Cardiac septum (tissue), 1 donor: ENCODE data around the gene FAM20C. TPM values are rescaled to one million over a fixed set of nuclear protein-coding genes. Genes with fewer than 3 reads are reported as not detected.

Source experiments
- DNase-seq: peaks from one replicate; pipeline ENCODE4 v3.0.0-alpha.2; 2020; ENCODE audit warnings: low spot score
- intact Hi-C: fragments of 100-400 bp; cut with DNase I; formaldehyde crosslinking; loops from one replicate; pipeline ENCODE4 v1.14.0; 2022
- total RNA-seq: library from RNA; stranded (reverse); fragmentation: NEBNext Ultra II Directional; extraction: Animal tissue kit (Norgen Biotek cat#: 25700); gene quantifications from one replicate; pipeline ENCODE4 v1.2.1, GENCODE V29; 2021
- donor health status: DM: no; HTN: no; CAD: no.

Gene FAM20C
- total RNA-seq, 1 donor from 2014 or later = 30.2 TPM

DNA sequence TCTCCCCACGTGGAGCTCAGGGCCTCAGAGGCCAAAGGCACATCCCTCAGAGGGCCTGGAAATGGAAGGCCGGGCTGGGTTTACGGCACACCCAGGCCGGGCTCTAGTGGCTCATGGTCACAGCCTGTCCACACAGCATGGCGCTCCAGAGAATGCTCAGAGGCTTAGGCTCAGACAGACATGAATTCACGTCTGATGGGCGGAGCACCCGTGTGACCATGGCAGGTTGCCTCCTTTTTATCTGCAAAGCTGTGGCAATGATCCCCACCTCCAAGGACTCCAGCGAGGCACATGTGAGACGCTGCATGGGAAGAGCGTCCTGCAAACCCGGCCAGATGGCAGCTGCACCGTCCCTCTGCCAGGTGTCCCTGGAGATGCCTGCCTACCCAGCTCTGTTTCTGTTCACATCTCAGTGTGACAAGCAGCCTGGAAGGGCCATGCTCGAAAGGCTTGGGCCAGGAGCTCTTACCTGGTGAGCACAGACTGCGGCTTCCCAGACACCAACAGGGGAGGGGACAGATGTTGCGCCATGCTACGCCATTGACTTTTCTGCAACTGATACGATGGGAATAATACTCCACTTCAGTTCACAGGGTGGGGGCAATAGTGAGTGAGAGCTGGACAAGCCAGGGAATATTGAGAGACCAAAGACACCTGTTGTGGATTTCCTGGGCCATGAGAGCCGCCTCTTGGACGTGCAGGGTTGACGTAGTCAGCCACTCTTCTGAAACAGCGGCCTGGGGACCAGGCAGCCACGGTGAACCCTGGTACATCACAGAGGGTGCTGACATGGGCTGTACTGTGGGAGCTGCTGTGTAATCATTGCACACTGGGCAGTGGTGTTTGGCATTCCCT, 34.4 kb upstream of the FAM20C start:
- DNase-seq = no peak
- intact Hi-C loops = no loop called here

DNA sequence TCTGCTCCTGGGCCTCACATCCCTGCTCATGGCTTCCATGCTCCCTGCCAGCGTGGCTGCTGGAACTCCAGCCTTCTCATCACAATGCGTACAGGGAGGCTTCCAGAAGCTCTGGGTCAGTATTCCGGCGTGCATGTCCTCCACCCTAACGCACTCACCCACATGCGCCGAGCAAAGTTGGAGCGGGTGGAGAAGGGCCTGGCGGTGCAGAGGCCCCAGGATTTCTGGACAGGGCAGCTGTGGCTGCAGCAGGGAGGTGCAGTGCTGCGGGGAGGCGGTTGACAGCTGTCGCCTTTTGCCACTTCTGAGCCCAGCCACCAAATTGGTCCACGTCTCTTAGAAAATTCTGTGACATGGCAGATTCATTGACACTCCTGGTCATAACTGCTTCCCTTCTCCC, 33.6 kb upstream of the FAM20C start:
- DNase-seq = no peak

DNA sequence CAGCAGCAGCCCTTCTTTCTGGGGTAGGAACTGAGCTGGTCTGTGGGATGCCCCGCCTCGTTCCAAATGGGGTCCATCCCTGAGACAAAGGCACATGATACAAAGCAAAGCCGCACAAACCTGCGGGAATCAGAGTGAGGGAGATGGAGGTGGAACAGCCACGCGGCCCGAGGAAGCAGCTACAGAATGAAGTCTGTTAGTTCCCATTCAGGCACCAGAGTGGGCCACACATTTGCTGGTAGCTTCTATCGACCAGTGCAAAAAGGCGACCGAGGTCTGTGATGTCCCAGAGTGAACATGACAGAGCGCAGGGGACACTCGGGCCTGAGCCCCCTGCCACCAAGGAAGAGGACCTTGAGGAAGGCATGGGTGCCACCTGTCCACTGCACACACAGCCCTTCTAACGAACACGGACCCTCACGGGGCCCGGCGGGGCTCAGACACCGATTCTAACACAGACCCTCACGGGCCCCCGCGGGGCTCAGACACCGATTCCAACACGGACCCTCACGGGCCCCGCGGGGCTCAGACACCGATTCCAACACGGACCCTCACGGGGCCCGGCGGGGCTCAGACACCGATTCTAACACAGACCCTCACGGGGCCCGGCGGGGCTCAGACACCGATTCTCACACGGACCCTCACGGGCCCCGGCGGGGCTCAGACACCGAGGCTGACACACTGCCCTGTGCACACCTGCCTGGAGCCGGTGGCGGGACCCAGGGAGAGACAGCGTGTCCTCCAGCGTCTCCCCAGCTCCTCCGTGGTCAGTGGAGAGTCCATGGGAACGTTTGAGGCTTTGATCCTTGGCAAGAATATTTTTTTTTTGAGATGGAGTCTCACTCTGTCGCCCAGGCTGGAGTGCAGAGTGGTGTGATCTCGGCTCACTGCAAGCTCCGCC, 32.8 kb upstream of the FAM20C start:
- intact Hi-C loops = no loop called here

More for the DNA sequence above, 33.6 kb upstream of the FAM20C start:
- intact Hi-C loops = no loop called here

DNA sequence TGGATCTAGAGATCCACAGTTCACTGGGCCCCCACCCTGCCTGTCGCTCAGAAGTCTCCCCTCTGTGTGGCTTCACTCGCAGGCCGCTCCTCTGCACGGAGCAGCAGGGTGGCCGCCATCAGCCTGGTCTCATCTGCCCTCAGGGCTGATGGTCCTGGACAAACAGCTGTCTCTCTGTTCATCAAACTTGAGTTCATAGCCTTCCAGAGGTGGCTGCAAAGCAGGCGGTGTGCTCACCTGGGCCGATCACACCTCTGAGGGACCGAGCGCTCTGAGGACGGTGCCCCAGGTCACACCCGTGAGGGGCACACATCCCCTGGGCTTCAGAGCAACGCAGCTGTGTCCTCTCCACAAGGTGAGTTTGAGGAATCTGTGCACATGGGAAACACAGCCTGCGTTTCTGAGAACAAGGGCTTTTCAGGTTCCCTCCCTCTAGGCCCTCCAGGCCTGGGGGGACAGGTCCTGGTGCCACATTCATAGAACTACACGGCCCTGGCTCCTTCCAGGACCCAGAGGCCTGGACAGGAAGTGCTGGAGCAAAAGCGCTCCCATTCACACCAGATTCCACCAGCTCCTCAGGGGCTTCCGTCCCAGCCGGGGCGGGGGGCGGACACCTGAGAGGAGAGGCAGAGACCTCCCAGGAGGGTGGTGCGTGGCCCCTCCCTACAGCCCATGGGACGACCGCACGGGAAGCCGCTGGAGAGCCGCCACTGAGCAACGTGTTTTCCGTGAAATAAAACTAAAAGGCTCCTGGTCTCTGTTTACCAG, 31.2 kb upstream of the FAM20C start:
- no peak for DNase-seq
- intact Hi-C loops = no loop called here

More for the DNA sequence above, 32.8 kb upstream of the FAM20C start:
- no peak for DNase-seq

DNA sequence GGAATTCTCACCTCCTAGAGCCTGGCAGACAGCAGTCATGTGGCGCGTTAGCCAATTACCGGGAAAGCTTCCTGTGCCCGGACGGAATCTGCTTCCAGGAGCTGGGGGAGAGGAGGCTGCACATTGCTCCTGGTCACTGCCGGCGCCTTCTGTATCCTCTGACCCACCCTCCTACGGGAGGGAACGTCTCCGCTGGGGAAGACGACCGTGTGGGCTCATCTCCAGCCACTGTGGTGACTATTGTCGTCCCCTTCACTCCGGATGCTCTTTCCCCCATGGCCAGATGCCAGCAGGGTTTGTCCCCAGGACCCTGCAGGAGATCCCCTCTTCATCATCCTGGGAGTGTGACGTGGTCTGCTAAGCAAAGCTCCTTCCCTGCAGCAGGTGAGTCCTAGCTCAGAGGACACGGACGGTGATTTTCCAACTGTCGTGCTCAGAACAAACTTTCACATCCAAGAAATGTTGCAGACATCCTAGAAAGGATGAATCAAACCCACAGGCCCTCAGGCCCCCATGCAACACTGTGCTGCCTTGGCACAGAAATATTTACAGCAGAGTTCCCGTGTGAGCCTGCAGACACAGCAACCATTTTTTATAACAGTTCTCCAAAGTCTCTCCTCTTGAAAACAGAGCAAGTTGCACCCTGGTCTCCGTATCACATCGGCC, 29.6 kb upstream of the FAM20C start:
- DNase-seq = no peak
- intact Hi-C loops = no loop called here

DNA sequence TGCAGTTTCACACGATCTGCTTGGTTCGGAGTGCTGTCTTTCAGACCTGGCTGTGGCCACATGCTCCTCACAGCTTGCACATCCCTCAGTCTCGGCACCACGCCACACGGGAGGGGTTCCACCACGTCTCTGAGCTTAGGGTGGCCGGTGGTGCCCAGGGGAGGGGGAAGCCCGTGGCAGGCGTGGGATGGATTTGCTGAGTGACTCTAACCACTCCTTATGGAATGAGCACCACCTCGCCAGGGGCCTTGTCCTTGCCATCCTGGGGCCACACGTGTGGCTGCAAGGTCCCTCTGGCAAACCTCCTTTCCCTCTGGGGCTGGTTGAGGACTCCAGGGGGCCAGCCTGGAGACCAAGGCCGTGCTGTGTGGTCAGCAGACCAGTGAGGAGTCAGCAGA, 29.1 kb upstream of the FAM20C start:
- DNase-seq = no peak
- intact Hi-C loops = no loop called here

DNA sequence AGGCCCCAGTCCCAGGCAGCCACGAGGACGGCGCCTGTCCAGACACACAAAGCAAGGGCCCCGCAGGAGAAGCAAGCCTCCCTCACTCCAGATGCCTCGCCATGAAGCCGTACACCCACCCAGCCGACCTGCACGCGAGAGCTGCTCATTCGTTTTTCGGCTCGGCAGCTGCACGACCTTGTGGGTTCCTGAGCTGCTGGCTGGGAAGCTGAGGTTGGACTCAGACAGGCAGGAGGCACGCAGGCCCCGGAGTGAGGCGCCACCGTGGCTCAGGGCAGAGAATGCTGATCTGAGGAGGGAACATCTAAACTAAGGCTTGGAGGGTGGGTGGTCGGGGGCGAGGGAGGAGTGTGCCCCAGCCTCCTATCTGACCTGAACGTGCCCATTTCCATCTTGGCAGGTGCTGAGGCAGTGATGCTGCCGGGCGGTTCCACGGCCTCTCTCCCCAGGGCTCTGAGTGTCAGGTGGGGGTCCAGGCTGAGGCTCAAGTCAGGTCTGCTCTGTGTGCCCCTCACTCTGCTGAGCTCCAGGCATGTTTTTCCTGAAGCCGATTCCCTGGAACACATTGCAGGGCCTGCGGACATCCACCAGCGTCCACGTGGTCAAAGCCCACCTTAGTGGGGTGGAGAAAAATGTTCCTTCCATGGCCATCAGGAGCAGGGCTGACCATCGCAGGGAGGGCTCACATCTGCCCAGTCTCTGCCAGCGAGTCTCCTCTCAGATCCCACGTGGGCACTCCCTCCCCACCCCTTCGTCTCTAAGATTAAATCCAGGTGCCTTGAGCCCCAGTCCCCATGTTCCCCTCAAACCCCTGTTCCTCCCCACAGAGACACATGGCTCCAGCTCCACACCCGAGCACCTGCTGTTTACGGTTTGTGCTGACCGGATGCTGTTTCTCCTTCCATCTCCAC, 28.1 kb upstream of the FAM20C start:
- DNase-seq = no peak
- intact Hi-C loops = no loop called here

DNA sequence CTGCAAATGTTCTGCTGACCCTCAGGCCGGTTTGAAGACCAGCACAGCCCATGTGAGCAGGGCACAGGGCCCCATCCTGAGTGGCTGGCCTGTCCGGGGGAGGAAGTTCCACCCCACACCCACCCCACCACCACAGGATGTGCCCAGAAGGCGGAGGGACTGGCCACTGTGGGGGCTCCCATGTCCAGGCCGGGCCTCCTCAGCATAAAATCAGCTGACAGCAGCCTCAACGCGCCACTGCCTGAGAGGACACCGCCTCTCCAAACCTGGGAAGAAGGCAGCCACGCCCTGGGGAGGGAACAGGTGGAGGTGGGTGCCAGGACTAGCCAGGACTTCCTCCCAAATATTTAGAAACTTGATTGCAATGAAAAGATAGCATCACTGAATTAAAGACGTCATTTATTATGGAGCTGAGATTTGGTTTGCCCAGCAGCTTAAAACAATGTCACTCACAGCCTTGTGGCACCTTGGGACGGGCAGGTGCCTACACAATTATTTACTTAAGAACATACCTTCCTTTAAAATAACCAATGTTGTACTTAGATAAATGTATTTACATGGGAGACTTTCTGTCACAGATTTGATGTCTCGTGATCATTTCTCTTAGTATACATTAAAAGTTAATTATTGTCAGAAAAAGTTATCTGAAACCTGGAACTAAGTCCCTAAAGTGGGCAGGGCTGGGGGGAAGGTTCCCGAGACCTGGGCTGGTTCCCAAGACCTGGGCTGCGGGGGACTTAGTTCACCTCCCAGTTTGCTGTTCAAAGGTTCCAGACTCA, 27.3 kb upstream of the FAM20C start:
- no peak for DNase-seq
- intact Hi-C loops = no loop called here

DNA sequence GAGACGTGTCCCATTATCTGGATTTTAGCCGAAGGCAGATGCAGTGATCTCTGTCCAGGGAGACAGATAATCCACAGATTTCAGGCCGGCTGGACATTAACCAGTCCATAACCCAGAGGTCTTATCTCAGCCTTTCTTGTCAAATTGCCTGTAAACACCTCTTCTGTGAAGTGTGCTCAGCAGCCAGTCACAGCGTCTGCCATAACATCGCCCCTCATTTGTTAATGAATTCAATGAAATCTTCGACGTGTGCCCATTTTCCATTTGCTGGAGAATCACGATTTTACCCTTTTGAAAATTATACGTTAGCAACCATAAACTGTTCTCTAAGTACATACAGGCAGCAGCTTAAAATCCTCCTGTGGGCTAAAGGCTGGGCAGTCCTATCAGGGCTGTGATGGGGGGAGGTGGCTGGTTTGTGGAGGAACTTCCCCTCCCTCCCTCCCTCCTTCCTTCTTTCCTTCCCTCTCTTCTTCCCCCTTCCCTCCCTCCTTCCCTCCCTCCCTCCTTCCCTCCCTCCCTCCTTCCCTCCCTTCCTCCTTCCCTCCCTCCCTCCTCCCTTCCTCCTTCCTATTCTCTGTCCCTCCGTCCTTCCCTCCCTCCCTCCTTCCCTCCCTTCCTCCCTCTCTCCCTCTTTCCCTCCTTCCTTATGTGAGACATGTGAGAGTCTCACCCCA, 26.6 kb upstream of the FAM20C start:
- intact Hi-C loops = no loop called here
- DNase-seq = no peak

DNA sequence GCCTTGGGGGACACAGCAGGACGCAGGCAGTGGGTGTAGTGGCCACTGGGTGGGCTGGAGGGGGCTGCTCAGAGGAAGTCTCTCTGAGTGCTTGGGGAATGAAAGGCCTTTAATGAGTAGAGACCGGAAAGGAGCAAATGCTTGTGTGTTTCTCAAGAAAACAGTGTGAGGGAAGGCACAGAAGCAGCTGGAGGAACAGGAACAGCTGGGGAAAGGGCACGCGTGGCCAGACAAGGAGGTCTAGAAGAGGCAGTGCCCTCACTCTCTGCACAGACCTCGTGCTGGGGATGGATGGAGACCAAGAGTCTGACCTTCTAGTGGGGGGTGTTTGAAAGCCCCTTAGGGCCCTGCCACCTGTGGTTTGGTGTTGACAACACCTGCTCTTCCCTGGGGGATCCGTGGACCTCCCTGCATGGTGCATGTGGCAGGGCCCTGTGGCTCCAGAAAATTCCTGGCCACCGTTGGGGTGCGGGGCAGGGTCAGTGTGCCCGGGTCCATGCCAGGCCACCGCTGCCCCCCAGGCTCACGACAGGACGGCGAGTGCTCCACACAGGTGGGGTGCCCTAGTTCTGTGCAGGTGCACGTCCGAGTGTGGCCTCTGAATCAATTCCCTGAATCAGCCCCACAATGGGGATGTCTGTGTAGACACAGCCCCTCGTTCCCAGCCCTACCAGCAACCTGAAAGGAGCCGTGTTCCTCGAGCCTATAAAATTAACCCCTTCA, 25.9 kb upstream of the FAM20C start:
- intact Hi-C loops = no loop called here
- DNase-seq = no peak

DNA sequence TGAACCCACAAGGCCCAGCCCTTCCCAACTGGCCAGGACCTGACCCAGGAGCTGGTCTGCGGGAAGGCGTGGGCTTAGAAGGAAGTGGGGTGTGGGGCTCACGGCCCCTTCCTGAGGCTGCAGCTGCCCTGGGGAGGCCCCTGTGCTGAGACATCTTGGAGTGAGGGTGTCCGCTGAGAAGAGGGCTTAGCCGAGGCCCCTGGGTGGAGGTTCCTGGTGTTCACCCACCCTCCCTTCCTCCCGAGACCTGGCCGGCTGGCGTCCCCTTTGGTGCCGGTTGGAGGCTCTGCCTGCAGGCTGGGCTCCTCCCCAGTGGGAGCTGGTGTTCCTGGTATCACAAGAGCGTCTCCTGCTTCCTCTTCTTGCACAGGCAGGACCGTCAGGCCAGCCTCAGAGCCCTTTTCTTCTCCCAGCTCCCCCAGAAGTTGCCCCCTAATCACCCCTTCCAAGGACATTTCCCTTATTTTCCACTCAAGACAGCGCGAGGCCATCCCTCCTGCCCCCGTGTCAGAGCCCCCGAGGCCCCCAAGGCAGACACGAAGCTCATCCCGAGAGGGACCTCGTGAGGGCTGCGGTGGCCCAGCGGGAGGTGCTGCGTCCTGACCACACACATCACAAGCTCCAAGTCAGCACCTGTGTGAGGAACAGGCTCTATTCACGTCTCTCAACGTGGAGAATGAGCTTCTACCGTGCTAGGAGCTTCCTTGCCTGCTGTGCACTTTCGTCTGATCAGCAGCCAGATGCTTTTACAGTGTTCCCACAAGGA, 25.1 kb upstream of the FAM20C start:
- intact Hi-C loops = no loop called here
- DNase-seq = no peak

DNA sequence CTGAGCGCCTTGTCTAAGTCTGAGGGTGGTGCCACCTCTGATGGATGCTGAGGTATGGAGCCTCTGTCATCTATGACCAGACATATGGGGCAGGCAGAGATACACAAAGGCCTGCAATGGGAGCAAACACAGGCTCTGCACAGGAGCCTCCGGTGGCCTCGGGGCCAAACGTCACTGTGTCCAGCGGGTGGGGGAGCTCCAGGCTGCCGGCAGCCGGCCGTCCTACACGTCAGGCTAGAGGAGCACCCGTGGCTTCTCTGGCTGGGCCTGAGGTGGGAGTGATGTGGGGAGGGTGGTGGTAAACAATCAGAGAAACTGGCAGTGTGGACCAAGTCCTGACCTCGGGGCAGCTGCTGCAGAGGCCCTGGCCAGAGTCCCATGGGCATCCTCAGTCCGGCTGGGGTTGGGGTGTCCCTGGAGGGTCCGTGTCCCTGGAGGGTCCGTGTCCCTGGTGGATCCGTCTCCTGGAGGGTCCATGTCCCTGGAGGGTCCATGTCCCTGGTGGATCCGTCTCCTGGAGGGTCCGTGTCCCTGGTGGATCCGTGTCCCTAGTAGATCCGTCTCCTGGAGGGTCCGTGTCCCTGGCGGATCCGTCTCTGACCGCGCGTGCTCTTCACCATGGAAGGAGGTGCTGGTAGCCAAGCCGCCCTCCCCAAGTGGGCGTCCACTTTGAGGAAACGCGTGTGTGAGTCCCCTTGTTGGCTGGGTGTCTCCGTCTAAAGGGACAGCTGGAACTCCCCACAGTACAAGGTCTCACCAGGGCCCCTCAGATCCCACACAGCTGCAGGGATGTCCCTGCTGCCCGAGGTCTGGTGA, 24.2 kb upstream of the FAM20C start:
- intact Hi-C loops = no loop called here
- DNase-seq = no peak

DNA sequence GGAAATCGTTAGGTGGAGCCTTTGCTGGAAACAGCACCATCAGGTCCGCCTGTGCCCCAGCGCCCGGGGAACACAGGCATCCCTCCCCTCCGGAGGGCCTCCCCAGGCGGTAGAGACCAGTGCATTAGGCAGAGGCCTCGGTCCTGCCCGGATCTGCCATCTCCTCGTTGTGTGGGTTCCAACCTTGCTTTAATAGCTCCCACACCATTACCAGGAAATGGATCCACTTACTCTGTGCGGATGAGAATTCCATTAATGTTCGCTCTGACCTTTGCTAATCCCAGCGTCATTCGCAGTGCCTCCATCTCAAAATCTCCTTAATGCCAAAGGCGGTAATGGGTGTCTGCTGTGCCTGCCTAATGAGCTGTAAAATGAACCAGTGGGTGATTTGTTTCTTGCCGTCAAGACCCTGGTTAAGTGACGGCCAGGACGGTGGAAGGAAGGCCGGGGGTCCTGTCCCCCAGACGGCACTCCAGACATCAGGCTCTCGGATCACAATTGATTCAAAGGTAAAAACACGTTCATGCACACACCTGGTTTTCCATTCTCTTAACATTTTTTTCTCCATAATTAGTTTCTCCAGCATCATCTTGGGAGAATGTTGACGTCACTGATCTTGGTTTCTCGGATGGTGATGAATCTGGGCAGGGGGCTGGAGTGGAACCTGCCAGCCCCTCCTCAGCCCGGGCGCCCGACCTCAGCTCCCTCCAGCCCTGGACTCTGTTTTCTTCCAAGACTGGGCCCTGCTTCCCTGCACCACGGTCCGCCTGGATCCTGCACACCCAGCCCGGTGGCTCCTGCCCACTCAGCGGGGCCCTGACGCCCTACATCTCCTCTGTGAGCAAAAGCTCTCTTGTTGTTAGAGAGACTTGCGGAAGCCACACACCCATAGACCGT, 22.8 kb upstream of the FAM20C start:
- no peak for DNase-seq
- intact Hi-C loops = no loop called here
